Epithelial cell of prostate (primary cell): Measurements from ENCODE around the gene GORASP1.
"Not testable (repeated sequence)": the region's sequence is repeated elsewhere in the genome, so short reads cannot be mapped to it uniquely, and the experiment has no call there.

Experiments
- DNase-seq: peaks from one replicate; pipeline ENCODE4 v3.0.0-alpha.2; 2011; ENCODE audit warnings: low read depth, low spot score
- H3K27ac ChIP-seq: fragments of 450-650 bp; 2 replicates; pipeline ENCODE4 v1.5.1; 2017; ENCODE audit warnings: mild to moderate bottlenecking

Gene GORASP1

GRCh38 chr3:39082666-39083313 lies 24.6 kb downstream of the GORASP1 start:
- H3K27ac ChIP-seq = no peak overlapping the region
- DNase-seq = no peak

DNA sequence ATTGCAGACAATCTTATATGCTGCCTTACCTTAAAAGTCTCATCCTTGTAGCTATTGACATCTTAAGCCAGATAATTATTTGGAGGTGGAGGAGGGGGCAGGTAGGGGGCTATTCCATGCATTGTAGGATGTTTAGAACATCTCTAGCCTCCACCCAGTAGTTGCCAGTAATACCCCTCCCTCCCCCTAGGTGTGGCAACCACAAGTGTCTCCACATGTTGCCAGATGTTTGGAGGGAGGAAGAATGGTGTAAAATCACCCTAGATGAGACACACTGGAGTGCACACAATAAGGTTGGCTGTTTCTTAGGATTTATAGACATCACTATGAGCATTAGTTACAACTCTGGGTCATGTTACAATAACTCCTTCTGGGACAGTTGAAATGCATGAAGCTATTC lies 27.4 kb downstream of the GORASP1 start:
- no peak overlapping the region for H3K27ac ChIP-seq
- DNase-seq = no peak

DNA sequence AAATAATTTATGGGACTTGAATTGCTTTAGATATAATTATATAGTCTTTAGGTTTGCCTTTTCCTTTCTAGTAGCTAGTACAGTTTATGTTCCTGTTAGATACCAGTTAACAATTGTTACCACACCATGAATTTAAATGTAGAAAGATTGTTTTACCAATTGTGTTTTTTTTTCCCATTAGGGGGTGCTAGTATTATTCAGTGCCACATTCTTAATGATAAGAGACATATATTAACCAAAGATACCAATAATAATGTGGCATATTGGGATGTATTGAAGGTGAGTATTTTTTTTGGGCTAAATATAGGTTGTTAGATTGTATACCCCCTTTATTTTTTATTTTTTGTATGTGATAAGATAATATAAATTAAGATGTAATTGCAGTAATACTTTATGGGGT lies 27.9 kb downstream of the GORASP1 start:
- DNase-seq = no peak
- H3K27ac ChIP-seq = no peak overlapping the region

GRCh38 chr3:39075910-39076309 lies 31.5 kb downstream of the GORASP1 start:
- no peak for DNase-seq
- no peak overlapping the region for H3K27ac ChIP-seq

GRCh38 chr3:39068556-39068955 lies 38.9 kb downstream of the GORASP1 start:
- DNase-seq = no peak
- no peak overlapping the region for H3K27ac ChIP-seq

GRCh38 chr3:39067286-39067685 lies 40.1 kb downstream of the GORASP1 start:
- DNase-seq = peak; percentile 39
- H3K27ac ChIP-seq = no peak overlapping the region

DNA sequence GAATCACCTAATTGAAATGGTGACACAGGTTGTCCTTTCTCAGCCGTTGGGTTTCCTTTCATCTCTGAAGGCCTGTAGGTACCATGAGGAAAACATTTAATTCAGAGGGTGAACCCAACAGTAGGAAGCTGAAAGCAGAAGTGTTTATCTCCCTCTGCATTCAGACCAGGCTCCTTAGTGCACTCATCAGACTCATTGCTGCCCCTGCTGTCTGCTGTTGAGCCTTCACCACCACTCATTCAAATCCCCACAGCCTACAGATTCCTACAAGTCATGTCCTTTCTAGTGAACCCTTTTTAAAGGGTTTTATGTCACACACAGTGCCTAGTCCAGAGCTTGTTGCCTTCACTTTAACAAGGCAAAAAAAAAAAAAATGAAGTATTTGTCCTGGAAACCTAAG lies 42.2 kb downstream of the GORASP1 start:
- no peak overlapping the region for H3K27ac ChIP-seq
- no peak for DNase-seq

- no peak overlapping the region for H3K27ac ChIP-seq
- no peak for DNase-seq
Measured at GRCh38 chr3:39064646-39065045, 42.8 kb downstream of the GORASP1 start.

GRCh38 chr3:39063143-39063542 lies 44.3 kb downstream of the GORASP1 start:
- H3K27ac ChIP-seq = no peak overlapping the region
- DNase-seq = no peak

- H3K27ac ChIP-seq = no peak overlapping the region
- no peak for DNase-seq
Measured at GRCh38 chr3:39062180-39062579, 45.2 kb downstream of the GORASP1 start.

- not testable (repeated sequence) for DNase-seq, H3K27ac ChIP-seq
Measured at GRCh38 chr3:39061228-39061627, 46.2 kb downstream of the GORASP1 start.

DNA sequence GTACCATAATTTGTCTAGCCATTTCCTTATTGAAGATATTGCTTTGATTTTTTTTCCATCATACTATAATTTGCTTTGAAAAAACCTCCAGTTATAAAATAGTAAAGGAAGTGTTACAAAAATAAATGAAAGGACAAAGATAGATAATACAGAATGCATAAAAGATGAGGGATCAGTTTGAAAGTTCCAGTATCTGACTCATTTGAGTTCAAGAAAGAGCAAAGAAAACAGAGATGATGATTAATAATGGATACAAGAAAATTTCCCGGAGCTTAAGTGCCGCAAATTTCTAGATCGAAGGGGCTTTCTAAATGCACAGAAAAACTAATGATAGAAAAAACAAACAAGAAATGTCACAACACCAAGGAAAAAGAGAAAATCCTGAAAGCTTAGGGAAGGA lies 51.3 kb downstream of the GORASP1 start:
- DNase-seq = no peak
- H3K27ac ChIP-seq = no peak overlapping the region

- no peak overlapping the region for H3K27ac ChIP-seq
- DNase-seq = no peak
Measured at GRCh38 chr3:39053696-39054095, 53.7 kb downstream of the GORASP1 start.

- peak overlapping the region; percentile 58 for H3K27ac ChIP-seq
- no peak for DNase-seq
Measured at GRCh38 chr3:39052583-39052982, 54.8 kb downstream of the GORASP1 start.

DNA sequence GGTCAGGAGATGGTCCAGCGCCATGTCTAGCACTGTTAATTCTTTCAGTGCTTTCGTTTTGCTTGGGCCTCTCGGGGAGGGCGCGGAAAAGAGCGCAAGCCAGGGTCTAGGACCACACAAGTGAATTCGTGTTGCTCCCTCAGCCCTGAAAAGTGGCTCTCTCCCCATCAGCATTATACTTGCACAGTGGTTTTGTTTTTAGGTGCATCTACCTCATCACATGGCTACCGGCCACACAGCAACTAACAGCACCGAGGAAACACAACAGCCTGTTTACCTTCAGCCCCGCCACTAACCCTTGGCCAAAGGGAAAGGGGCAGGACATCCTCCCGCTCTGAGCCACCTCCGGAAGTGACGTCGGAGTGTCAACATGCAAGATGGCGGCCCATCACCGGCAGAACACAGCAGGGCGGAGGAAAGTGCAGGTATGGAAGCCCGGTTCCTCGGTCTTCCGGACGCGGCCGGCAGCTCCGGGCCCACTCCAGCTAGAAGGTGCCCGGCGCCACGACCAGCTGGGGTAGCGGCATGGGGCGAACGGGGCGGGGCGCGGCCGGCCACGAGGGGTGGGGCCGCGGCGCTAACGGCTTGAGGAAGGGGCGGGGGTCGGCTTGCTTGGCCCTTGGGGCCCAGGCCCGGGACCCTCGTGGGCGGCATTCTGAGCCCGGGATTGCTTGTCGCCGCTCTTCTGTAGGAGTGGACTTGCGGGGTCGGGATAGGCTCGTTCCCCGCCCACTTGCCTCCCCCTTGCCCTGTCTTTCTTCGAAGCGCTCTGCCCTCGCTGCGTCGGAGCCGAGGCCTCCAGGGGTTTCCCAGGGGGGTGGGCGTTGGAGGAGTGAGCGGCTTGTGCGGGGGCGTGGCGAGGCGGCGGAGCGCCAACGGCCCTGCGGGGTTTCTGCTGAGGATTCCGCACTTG lies 55.5 kb downstream of the GORASP1 start, which contains the start of the genes SCN11A and WDR48:
Gene SCN11A (minus strand): TSS at position 296 of the 913 bp plus-strand sequence. CDS start 101,582 bp downstream, outside the sequence.
Gene WDR48 (plus strand): TSS at position 368 of the 913 bp plus-strand sequence. CDS start 10 bp downstream, at position 378.
- DNase-seq = peak; percentile 78
- peak within 1 kb of the TSS; percentile 58 for H3K27ac ChIP-seq

GRCh38 chr3:39050029-39050428 lies 57.4 kb downstream of the GORASP1 start:
- H3K27ac ChIP-seq = no peak overlapping the region
- no peak for DNase-seq
